Erythroblast (primary cell): ENCODE data around the gene RIMS1.

ENCODE experiments used
- DNase-seq, 2 experiments: peaks; one replicate each; lab custom pipeline; 2025; lab: John Stamatoyannopoulos, UW
- GATA1 ChIP-seq: IDR thresholded peaks from 2 replicates; pipeline ENCODE4 v1.6.1; 2011; ENCODE audit warnings: low read depth, mild to moderate bottlenecking, control low read depth, low read length, moderate library complexity
- POLR2A ChIP-seq: IDR thresholded peaks from 2 replicates; pipeline ENCODE4 v1.6.1; 2011; ENCODE audit warnings: mild to moderate bottlenecking, low read length

The RIMS1 gene

GRCh38 chr6:71886184-71887005, at the start of gene RIMS1:
Gene RIMS1 (plus strand): TSS chr6:71886550. CDS start chr6:71887024, 474 bp downstream.
- no peak for DNase-seq
- no peak for TF ChIP-seq GATA1
- no peak for TF ChIP-seq POLR2A

DNA sequence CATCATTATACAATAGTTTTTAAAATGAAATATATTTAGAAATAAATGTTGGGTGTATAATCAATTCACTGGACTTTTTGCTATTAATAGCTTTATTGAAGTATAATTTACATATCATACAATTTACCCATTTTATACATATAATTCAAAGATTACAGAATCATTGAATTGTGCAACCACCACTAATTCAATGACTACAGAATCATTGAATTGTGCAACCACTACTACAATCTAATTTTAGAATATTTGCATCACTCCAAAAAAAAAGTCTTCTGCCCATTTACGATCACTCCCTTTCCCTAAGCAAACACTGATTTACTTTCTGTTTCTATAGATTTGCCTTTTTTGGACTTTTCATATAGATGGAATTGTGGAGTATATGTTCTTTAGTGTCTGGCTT, 35.1 kb upstream of the RIMS1 start:
- no peak for DNase-seq
- no peak for TF ChIP-seq GATA1
- no peak for TF ChIP-seq POLR2A

- TF ChIP-seq GATA1 (no peak), POLR2A (no peak)
- DNase-seq = no peak
These were observed 33.4 kb upstream of the RIMS1 start for GRCh38 chr6:71852948-71853347.

GRCh38 chr6:71855406-71855805, 30.9 kb upstream of the RIMS1 start:
- no peak for DNase-seq
- TF ChIP-seq POLR2A (no peak), GATA1 (no peak)

GRCh38 chr6:71879016-71879415, 7.3 kb upstream of the RIMS1 start:
- TF ChIP-seq GATA1 (no peak), POLR2A (no peak)

DNA sequence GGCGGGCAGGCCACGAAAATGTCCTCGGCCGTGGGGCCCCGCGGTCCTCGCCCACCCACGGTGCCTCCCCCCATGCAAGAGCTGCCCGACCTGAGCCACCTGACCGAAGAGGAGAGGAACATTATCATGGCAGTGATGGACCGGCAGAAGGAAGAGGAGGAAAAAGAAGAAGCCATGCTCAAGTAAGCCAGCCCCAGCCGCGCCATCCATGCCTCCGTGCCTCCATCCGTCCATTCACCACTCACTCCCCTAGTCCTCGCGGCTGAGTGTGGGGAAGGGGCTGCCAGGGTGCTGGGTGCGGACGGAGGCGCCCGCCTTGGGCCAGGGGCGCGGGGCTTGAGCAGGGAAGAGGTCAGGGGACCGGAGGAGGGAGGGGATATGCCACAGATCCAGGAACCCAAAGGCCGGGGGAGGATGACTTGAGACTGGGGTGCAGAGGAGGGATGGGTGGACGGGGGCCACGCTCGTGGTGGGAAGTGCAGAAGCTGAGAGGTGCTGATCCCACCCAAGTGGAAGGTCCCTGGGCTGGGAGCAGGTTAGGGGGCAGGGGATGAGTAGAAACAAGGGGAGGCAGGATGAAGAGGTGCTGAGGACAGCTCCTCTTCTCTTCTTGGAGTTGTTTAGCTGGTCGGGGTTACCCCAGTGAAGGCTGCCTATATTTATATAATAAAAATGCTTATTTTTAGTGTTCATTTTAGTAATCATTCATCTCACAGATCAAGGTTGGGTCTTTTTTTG, 825 bp downstream of the RIMS1 start:
- TF ChIP-seq POLR2A (no peak), GATA1 (no peak)
- no peak for DNase-seq

More at GRCh38 chr6:71879016-71879415, 7.3 kb upstream of the RIMS1 start:
- no peak for DNase-seq

DNA sequence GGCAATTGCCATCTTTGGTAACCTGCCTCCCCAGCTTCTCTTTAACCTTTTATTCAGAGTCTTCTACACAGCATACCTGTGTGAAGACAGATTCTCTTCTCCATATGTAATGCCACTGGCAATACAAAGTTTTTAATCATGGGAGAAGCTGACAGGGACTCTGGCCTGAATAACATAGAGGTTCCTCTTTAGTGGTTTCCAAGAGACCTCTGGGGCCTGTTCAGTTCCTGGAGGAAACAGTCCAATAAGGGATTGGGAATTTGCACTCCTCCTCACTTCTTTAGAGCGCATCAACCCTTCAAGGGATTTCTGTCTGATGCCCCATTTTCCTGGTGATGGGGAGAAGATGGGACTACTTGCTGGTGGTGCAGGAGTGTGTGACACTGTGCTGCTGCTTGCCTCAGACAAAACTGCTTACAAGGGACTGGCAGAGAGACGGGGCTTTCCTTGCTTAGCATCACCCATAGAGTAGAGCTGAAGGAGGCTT, 1.4 kb downstream of the RIMS1 start:
- no peak for TF ChIP-seq POLR2A
- no peak for TF ChIP-seq GATA1
- no peak for DNase-seq

DNA sequence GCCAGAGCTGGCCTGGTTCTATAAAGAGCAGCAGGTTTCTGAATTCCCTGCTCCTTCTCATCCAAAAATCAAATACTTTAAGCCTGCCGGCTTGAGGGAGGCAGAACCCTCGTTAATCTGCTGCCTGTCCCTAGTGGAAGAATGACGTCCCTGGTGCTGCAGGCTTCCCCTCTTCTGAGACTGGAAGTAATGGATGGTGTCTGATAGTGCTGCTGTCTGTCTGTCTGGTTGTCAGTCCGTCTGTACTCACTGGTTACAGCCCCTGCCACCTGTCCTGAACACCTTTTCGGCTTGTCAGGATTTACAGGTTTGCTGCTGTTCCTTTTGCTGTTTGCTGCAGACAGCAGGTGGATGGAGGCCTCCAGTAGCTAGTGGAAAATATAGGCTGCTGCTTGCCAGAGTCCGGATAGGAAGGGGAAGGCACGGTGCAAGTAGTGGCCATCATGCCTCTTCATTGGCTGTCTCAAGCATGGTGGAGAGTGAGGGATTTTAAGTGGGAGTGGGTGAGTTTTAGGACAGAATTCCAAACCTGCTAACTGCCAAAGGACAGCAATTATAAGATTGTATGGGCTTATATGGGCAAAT, 2.5 kb downstream of the RIMS1 start:
- TF ChIP-seq POLR2A (no peak), GATA1 (no peak)
- DNase-seq = no peak

DNA sequence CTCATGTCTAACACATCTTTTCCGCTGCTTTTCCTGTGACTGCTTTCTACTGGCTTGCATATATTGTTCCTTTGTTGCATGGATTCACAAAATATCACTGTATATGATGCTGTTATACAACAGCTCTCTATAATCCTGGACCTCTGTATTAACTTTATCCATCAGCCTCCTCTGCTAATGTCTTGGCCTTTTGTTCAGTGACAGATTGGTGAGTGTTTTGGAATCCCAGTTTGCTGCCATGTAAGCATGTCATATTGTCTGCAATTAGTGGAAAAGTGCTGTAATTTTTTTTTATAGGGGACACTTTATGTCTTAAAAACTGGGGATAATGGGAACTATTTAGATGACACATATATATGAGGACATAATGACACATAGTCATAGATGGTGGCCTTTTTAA, 3.0 kb downstream of the RIMS1 start:
- DNase-seq = no peak
- TF ChIP-seq GATA1 = no peak
- TF ChIP-seq POLR2A = no peak

- TF ChIP-seq POLR2A = no peak
- TF ChIP-seq GATA1 = no peak
- no peak for DNase-seq
These were observed 6.3 kb downstream of the RIMS1 start for GRCh38 chr6:71892641-71893040.

DNA sequence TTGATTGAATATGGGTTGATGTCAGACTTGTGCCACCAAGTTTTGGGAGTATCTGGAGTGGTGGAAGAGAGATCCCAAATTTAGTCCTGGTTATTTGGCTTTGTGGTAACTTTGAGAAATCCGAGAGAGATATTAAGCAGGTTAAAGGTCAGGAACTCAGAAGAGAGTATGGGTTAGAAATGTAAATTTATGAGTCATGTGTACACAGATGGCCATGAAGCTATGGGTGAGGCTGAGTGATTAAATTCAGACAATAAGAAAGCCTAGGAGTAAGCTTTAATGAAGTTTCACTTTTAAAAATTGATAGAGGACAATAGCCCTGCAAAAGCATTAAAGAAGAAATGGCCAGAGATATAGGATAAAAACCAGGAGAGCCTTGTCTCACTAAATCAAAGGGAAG, 14.3 kb downstream of the RIMS1 start:
- no peak for DNase-seq
- TF ChIP-seq POLR2A (no peak), GATA1 (no peak)

GRCh38 chr6:71902261-71902660, 15.9 kb downstream of the RIMS1 start:
- TF ChIP-seq POLR2A (no peak), GATA1 (no peak)
- no peak for DNase-seq

DNA sequence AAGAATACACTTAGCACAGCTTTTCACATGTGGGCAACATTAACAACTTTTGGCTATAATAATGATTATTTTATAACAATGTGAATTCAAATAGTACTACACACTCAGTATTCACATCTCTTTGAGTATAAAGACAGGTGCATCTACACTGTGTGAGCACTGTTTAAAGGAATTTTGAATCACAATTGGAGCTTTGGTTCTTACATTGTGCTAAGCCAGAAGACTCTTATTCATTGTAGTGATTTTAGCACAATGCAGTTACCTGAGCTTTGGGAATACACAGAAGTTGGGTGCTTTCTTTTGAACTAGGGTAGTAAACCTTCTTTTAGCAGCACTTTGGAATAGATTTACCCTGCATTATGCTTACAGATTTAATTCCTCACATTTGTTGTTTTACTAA, 20.5 kb downstream of the RIMS1 start:
- TF ChIP-seq GATA1 = no peak
- TF ChIP-seq POLR2A = no peak
- no peak for DNase-seq
